Measurements from ENCODE around the gene ADAP1. TPM values are rescaled to one million over a fixed set of nuclear protein-coding genes. Genes with fewer than 3 reads are reported as not detected.
A peak's percentile ranks its signal among the peaks of the same experiment; 100 is the strongest.

Gene ADAP1
- total and polyA plus RNA-seq, 2 of the 13 experiments (the other 11 are each of a cell fraction or from before 2014, with no cell fraction given): 10.5 to 24.6 TPM

- TF ChIP-seq E2F1 (CRISPR knock-in tag; IDR thresholded peaks at IDR 0.05) (peak; percentile 35; the same call in 1 of the 2 replicates), DMAP1 (CRISPR knock-in tag; IDR thresholded peaks at IDR 0.05) (peak; percentile 88), GZF1 (CRISPR knock-in tag; IDR thresholded peaks at IDR 0.05) (no peak), KLF11 (CRISPR knock-in tag; IDR thresholded peaks at IDR 0.05) (peak; percentile 21; the same call in 1 of the 2 replicates), ZBTB43 (CRISPR knock-in tag; conservative IDR thresholded peaks at IDR 0.05) (no peak), PHF21A (CRISPR knock-in tag; IDR thresholded peaks at IDR 0.05) (no peak), NBN (conservative IDR thresholded peaks at IDR 0.05) (no peak), ZMAT3 (CRISPR knock-in tag; conservative IDR thresholded peaks at IDR 0.05) (peak; percentile 34), MTA3 (CRISPR knock-in tag; IDR thresholded peaks at IDR 0.05) (no peak), CEBPG (CRISPR knock-in tag; IDR thresholded peaks at IDR 0.05) (peak; percentile 70), POLR2AphosphoS2 (IDR thresholded peaks at IDR 0.05; ENCODE audit: low read depth, low read length) (no peak), YEATS2 (CRISPR knock-in tag; IDR thresholded peaks at IDR 0.05; ENCODE audit: borderline replicate concordance) (no peak; the same call in 1 of the 2 replicates), HNRNPL (IDR thresholded peaks at IDR 0.05; ENCODE audit: low read depth, low read length) (no peak; the same call in none of the 2 replicates), CEBPZ (IDR thresholded peaks at IDR 0.05; ENCODE audit: low read length) (no peak), KLF13 (CRISPR knock-in tag; IDR thresholded peaks at IDR 0.05) (peak; percentile 43; the same call in 1 of the 2 replicates), ATF4 (CRISPR knock-in tag; IDR thresholded peaks at IDR 0.05) (peak in 1 of 2 experiments; percentile 36; a peak in 1 of 4 replicates), HNF4A (CRISPR knock-in tag; IDR thresholded peaks at IDR 0.05) (no peak), HINFP (CRISPR knock-in tag; IDR thresholded peaks at IDR 0.05; ENCODE audit: low read depth) (no peak), AFF4 (CRISPR knock-in tag; IDR thresholded peaks at IDR 0.05) (no peak)
Measured at GRCh38 chr7:983004-983615, 28.6 kb upstream of the ADAP1 start, which contains the start of gene CYP2W1 (continued).
